GM18870 (cell line): ENCODE data around the gene GPRASP3.

Experiments
- ATAC-seq: cut with Tn5 transposase; IDR thresholded peaks from one replicate; pipeline ENCODE4 v1.9.1; 2021; ENCODE audit warnings: moderate library complexity; ENCODE audit not compliant: unreplicated experiment

GPRASP3 gene

GRCh38 chrX:102745857-102746584 lies 25.5 kb downstream of the GPRASP3 start:
- ATAC-seq: no peak

GRCh38 chrX:102765217-102765616 lies 44.7 kb downstream of the GPRASP3 start:
- no peak for ATAC-seq

GRCh38 chrX:102765809-102766208 lies 45.3 kb downstream of the GPRASP3 start:
- ATAC-seq: no peak

GRCh38 chrX:102767287-102767686 lies 46.7 kb downstream of the GPRASP3 start:
- ATAC-seq: no peak

GRCh38 chrX:102768987-102769761 lies 48.6 kb downstream of the GPRASP3 start:
- ATAC-seq: peak; percentile 94
